HEK293T (cell line): ENCODE results near the gene STK32A.

Experiments used
- CTCF ChIA-PET: fragments of 350-600 bp; formaldehyde crosslinking; extraction: SDS; loops from one replicate; lab custom pipeline; 2021; ENCODE audit warnings: antibody characterized with exemption, inconsistent platforms; lab: Yijun Ruan, JAX
- POLR2A ChIA-PET: fragments of 350-600 bp; formaldehyde crosslinking; extraction: SDS; loops from one replicate; lab custom pipeline; 2020; ENCODE audit warnings: antibody characterized with exemption, inconsistent platforms; lab: Yijun Ruan, JAX
- DNase-seq: peaks from one replicate; pipeline ENCODE4 v3.0.0; 2012; ENCODE audit warnings: mixed read lengths; ENCODE audit errors: extremely low spot score
- ARNT ChIP-seq: fragments of 450-650 bp; IDR thresholded peaks from 2 replicates; pipeline ENCODE4 v1.6.1; 2017; ENCODE audit warnings: mild to moderate bottlenecking
- BHLHE40 ChIP-seq: fragments of 450-650 bp; IDR thresholded peaks from 2 replicates; pipeline ENCODE4 v1.6.1; 2016; ENCODE audit warnings: mild to moderate bottlenecking, moderate library complexity, borderline replicate concordance
- CTBP1 ChIP-seq: fragments of 450-650 bp; IDR thresholded peaks from 2 replicates; pipeline ENCODE4 v1.6.1; 2016; ENCODE audit warnings: borderline replicate concordance
- ELF4 ChIP-seq: fragments of 450-650 bp; IDR thresholded peaks from 2 replicates; pipeline ENCODE4 v1.6.1; 2017; ENCODE audit warnings: antibody characterized with exemption
- FOXA1 ChIP-seq: fragments of 450-650 bp; IDR thresholded peaks from 2 replicates; pipeline ENCODE4 v1.6.1; 2016; ENCODE audit warnings: mild to moderate bottlenecking
- FOXK2 ChIP-seq: fragments of 450-650 bp; IDR thresholded peaks from 2 replicates; pipeline ENCODE4 v1.6.1; 2016; ENCODE audit warnings: mild to moderate bottlenecking
- FOXM1 ChIP-seq: fragments of 450-650 bp; IDR thresholded peaks from 2 replicates; pipeline ENCODE4 v1.6.1; 2017; ENCODE audit warnings: mild to moderate bottlenecking, borderline replicate concordance
- HDGF ChIP-seq: fragments of 450-650 bp; IDR thresholded peaks from 2 replicates; pipeline ENCODE4 v1.6.1; 2017; ENCODE audit warnings: antibody characterized with exemption, borderline replicate concordance
- L3MBTL2 ChIP-seq: fragments of 450-650 bp; conservative IDR thresholded peaks from 2 replicates; pipeline ENCODE4 v1.6.1; 2016; ENCODE audit warnings: mild to moderate bottlenecking
- LEF1 ChIP-seq: fragments of 450-650 bp; IDR thresholded peaks from 2 replicates; pipeline ENCODE4 v1.6.1; 2017; ENCODE audit warnings: mild to moderate bottlenecking, borderline replicate concordance
- NFRKB ChIP-seq: fragments of 450-650 bp; IDR thresholded peaks from 2 replicates; pipeline ENCODE4 v1.6.1; 2016; ENCODE audit warnings: mild to moderate bottlenecking, moderate library complexity
- SP1 ChIP-seq: fragments of 450-650 bp; IDR thresholded peaks from 2 replicates; pipeline ENCODE4 v1.6.1; 2017
- SUZ12 ChIP-seq: fragments of 450-650 bp; IDR thresholded peaks from 2 replicates; pipeline ENCODE4 v1.6.1; 2016; ENCODE audit warnings: mild to moderate bottlenecking
- TARDBP ChIP-seq: fragments of 450-650 bp; IDR thresholded peaks from 2 replicates; pipeline ENCODE4 v1.6.1; 2016
- ZNF384 ChIP-seq: fragments of 450-650 bp; IDR thresholded peaks from 2 replicates; pipeline ENCODE4 v1.6.1; 2016
- TF ChIP-seq, protein P1 (sequence below): fragments of 450-650 bp; IDR thresholded peaks from 2 replicates; pipeline ENCODE4 v1.6.1; 2016

Gene STK32A

DNA sequence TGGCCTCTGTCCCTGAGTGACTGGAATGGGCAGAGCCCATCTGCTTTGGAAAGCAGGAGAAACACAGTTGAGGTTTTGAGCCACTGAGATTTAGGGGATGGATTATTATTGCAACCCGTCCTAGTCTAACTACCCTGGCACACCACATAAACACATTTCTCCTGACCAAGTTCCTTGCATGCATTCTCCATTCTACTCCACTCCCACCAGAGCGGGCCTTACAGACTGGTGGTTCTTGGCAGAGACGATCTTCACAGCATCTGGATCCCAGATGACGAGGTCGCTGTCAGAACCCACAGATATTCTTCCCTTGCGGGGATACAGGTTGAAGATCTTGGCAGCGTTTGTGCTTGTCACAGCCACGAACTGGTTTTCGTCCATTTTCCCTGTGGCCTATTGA is 164.0 kb downstream of the STK32A start:
- CTCF ChIA-PET: interaction anchor here (0.6 kb wide), 1 partner anchor 164 kb away, joined by 3 read pairs; no protein-coding TSS in a partner anchor
- DNase-seq: no peak
- POLR2A ChIA-PET: no interaction called here
- no peak for TF ChIP-seq L3MBTL2
- no peak for TF ChIP-seq BHLHE40
- TF ChIP-seq TARDBP: no peak
- TF ChIP-seq FOXA1: no peak
- no peak for TF ChIP-seq LEF1
- TF ChIP-seq ELF4: no peak
- no peak for TF ChIP-seq ARNT
- no peak for TF ChIP-seq FOXM1
- no peak for TF ChIP-seq FOXK2
- no peak for TF ChIP-seq HDGF
- TF ChIP-seq CTBP1: no peak
- TF ChIP-seq, protein P1, sequence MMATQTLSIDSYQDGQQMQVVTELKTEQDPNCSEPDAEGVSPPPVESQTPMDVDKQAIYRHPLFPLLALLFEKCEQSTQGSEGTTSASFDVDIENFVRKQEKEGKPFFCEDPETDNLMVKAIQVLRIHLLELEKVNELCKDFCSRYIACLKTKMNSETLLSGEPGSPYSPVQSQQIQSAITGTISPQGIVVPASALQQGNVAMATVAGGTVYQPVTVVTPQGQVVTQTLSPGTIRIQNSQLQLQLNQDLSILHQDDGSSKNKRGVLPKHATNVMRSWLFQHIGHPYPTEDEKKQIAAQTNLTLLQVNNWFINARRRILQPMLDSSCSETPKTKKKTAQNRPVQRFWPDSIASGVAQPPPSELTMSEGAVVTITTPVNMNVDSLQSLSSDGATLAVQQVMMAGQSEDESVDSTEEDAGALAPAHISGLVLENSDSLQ: no peak

DNA sequence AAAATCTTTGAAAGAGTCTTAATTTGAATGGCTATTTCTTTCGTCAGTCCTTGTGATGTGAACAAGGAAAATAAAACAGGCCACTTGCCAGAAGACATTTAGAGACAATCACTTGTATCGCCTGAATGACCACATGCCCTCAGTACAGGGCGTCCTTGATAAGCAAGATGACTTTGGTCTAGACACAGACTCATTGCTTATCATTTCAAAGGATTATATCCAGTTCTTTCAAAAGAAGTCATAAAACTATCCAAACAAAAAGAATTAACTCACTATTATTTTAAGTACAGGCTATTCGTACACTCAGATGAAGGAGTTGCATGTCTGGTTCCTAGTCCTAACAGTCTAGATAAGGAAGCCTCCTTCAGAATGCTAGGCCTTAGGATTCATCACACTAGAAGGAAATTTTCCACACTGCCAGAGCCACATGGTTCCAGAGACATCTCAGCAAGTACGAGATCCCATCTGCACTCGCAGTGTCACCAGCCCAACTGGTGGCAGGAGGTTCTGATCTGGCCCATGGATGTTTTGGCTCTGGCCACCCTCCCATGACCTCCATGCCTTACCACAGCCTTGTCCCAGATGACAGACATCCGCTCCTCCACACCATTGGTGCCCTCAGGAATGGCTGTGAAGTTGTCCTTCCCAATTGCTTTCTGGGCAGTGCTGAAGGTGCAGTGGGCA is 165.4 kb downstream of the STK32A start:
- no peak for DNase-seq
- ChIA-PET POLR2A (no interaction called here), CTCF (no interaction called here)
- TF ChIP-seq HDGF (no peak), FOXA1 (no peak), ARNT (no peak), SP1 (no peak)

DNA sequence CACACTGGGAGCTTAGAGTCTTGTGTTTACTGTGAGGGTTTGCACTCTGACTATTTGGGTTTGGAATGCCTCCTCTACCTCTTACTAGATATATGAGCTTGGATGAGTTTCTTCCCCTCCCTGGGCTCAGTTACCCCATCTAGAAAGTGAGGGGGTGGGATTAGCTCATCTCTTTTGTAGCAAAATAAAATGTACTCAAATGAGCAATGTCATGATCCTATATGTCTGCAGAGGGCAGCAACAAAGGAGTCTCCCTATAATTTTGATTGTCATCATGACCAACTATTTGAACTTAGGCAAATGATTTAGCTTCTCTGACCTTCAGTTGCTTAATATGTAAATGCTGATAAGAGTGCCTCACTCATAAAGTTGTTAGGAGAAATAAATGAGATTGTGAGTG is 166.1 kb downstream of the STK32A start:
- DNase-seq: no peak
- POLR2A ChIA-PET: no interaction called here
- CTCF ChIA-PET: interaction anchor here (0.5 kb wide), 1 partner anchor 100 kb away, joined by 3 read pairs; no protein-coding TSS in a partner anchor
- TF ChIP-seq TARDBP: no peak

DNA sequence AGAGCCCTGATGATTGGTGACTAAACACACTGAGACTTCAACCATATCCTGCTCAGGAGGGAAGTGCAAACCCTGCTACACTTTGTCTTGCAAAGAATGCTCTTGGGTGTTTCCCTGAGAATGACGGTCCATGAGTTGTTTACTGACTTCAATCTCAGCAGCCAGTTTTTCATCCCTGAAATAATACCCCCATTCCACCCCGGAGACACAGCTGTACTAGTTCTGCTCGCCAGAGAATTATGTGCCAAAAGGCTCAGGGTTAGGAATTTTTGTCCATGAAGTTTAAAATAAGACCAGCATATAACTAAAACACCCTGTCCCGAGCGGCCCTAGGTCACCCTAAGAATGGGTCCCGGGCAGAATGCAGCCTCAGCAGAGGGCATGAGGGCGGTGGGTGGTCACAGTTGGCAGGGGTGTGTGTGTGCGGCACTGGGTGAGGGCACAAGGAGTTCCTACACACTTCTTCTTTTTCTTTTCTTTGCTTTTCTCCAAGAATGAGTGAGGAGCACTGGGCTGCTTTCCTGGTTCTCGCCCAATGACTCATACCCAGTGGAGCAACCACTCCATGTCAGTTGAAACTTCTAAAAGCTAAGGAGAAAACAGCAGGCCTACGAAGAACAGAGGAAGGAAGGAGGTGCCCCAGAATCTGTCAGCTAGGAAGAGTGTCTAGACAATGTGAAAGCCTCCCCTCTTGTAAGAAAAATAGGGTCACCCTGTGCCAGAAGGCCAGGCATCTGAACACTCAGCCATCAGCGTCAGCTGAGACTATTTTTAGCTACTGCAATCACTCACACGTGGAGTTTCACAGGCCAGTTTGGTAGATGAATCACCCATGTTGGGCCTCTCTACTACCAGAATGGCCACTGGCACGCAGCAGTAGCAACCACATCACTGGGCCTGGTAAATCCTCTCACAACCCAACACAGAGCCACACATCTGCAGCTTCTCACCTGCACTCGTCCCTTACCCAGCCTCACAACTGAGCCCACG is 169.1 kb downstream of the STK32A start:
- TF ChIP-seq CTBP1 (no peak), LEF1 (no peak), BHLHE40 (no peak), ZNF384 (no peak), SP1 (no peak), FOXM1 (no peak)
- no peak for DNase-seq
- CTCF ChIA-PET: interaction anchor here (1.0 kb wide), 1 partner anchor 52 kb away, joined by 3 read pairs; no protein-coding TSS in a partner anchor

DNA sequence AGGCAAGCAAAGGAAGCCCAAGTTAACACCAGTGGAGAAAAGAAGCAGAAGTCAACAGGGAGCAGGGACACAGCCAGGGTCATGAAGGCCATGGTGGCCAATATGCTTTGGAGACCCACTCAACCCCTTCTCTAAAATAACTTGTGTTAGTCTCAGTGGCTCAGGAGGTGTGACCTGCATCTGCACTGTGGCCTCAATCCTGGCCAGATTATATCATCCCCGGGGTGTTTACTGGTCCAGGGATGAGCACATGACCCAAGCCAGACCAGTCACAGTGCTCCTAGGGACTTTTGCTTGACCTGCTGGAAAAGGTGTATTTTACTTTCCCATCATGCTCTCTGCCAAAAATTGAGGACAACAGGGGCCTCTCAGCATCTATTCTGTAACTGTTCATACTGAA is 169.9 kb downstream of the STK32A start:
- no peak for DNase-seq
- TF ChIP-seq SUZ12 (no peak), L3MBTL2 (no peak), FOXK2 (no peak), NFRKB (no peak), ELF4 (no peak), TARDBP (no peak), ZNF384 (no peak), CTBP1 (no peak), FOXM1 (no peak), HDGF (no peak), BHLHE40 (no peak), FOXA1 (no peak), ARNT (no peak)
- TF ChIP-seq, protein P1: no peak
- ChIA-PET CTCF (no interaction called here), POLR2A (no interaction called here)

More for the DNA sequence above, 169.1 kb downstream of the STK32A start:
- POLR2A ChIA-PET: no interaction called here

DNA sequence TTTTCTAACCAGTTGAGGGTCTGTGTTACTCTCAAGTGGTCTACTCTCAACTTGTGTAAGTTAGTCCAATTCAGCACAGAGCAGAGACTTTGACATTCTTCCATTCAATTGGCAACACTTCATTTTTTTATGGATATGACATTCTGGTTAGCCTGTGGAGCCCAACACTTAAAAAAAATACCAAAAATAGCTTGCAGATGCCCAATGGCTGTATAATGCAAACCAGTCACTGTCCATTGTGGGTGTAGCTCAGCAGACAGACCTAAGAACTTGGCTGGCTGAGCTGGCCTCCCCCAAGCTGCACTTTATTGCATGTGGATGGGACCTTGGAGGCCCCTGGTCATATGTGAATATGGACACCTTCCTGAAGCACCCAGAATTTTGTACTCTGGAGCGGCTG is 171.8 kb downstream of the STK32A start:
- ChIA-PET CTCF (interaction anchor here (0.9 kb wide), 1 partner anchor 170 kb away, joined by 4 read pairs; no protein-coding TSS in a partner anchor), POLR2A (no interaction called here)
- TF ChIP-seq ARNT (no peak), FOXM1 (no peak), BHLHE40 (no peak), SUZ12 (no peak), NFRKB (no peak), TARDBP (no peak), SP1 (no peak), FOXK2 (no peak), ZNF384 (no peak), ELF4 (no peak), L3MBTL2 (no peak), HDGF (no peak), FOXA1 (no peak), CTBP1 (no peak), LEF1 (no peak)
- TF ChIP-seq, protein P1: no peak
- no peak for DNase-seq
